B cell (primary cell): Measurements from ENCODE around the gene CD59. TPM values are rescaled to one million over a fixed set of nuclear protein-coding genes. Genes with fewer than 3 reads are reported as not detected.

ENCODE experiments used
- ATAC-seq: fragments of 200-7000 bp; cut with Tn5 transposase; one replicate; pipeline ENCODE4 v1.10.0; 2021; ENCODE audit warnings: low read depth, mild to moderate bottlenecking, moderate number of reproducible peaks, moderate library complexity
- CTCF ChIA-PET: fragments of 350-600 bp; sonication (Branson Sonifier 250); formaldehyde crosslinking; loops from one replicate; lab custom pipeline; 2021; ENCODE audit warnings: antibody characterized with exemption, inconsistent platforms; lab: Charles Lee
- POLR2A ChIA-PET: fragments of 350-600 bp; sonication (Branson Sonifier 250); formaldehyde crosslinking; loops from one replicate; lab custom pipeline; 2021; ENCODE audit warnings: antibody characterized with exemption; lab: Charles Lee
- DNase-seq: peaks from one replicate; pipeline ENCODE4 v3.0.0; 2013
- H2AFZ ChIP-seq: 2 replicates; pipeline ENCODE4 v1.6.1; 2012; ENCODE audit warnings: mild to moderate bottlenecking, low read depth, low read length; ENCODE audit not compliant: insufficient read depth, poor library complexity, severe bottlenecking
- H3K27ac ChIP-seq, 2 donors: 1 replicate in 1 of 2; 2 replicates in 1 of 2; pipeline ENCODE4 v1.5.1; 2012 to 2013; ENCODE audit warnings: low read length in 2 of 2, mild to moderate bottlenecking in 2 of 2, moderate library complexity in 1 of 2
- H3K27me3 ChIP-seq, 4 experiments: fragments of 200-600 bp in 1 of 4; sonication (generic) in 1 of 4; replicated peaks in 1 of 4; 1 replicate in 2 of 4; 2 replicates in 2 of 4; pipeline versions ENCODE4 v1.6.1 to v1.7.0; 2013 to 2016; ENCODE audit warnings: low read length in 3 of 4, mild to moderate bottlenecking in 2 of 4, mixed read lengths in 1 of 4, moderate library complexity in 1 of 4; ENCODE audit not compliant: insufficient read depth in 4 of 4, control insufficient read depth in 3 of 4; ENCODE audit errors: control extremely low read depth in 1 of 4
- H3K36me3 ChIP-seq, 2 experiments: replicated peaks in 1 of 2; 1 replicate in 1 of 2; 2 replicates in 1 of 2; pipeline versions ENCODE4 v1.6.1 to v1.7.1; 2013; ENCODE audit warnings: low read length in 1 of 2; ENCODE audit not compliant: insufficient read depth in 2 of 2, control insufficient read depth in 1 of 2; ENCODE audit errors: control extremely low read depth in 1 of 2, extremely low read depth in 1 of 2
- H3K4me1 ChIP-seq, 2 donors: fragments of 200-600 bp in 1 of 2; sonication (generic) in 1 of 2; 1 replicate in 1 of 2; 2 replicates in 1 of 2; pipeline versions ENCODE4 v1.5.1 to v1.6.1; 2013 to 2017; ENCODE audit warnings: low read length in 2 of 2; ENCODE audit not compliant: control insufficient read depth in 2 of 2, insufficient read depth in 2 of 2
- H3K4me2 ChIP-seq: replicated peaks from 2 replicates; pipeline ENCODE3; 2012; ENCODE audit warnings: mild to moderate bottlenecking, low read depth, low read length; ENCODE audit not compliant: poor library complexity, severe bottlenecking
- H3K4me3 ChIP-seq, 5 experiments: fragments of 200-600 bp in 1 of 5; sonication (generic) in 1 of 5; 1 replicate in 3 of 5; 2 replicates in 2 of 5; pipeline versions ENCODE4 v1.5.1 to v1.7.0; 2011 to 2016; ENCODE audit warnings: low read length in 4 of 5, mild to moderate bottlenecking in 4 of 5, low read depth in 2 of 5, control low read depth in 1 of 5, moderate library complexity in 1 of 5; ENCODE audit not compliant: insufficient read depth in 1 of 5; ENCODE audit errors: control extremely low read depth in 1 of 5, extremely low read depth in 1 of 5
- H3K79me2 ChIP-seq: fragments of 200-600 bp; sonication (generic); one replicate; pipeline ENCODE4 v1.6.0; 2016; ENCODE audit warnings: low read length; ENCODE audit not compliant: control insufficient read depth, insufficient read depth
- H3K9ac ChIP-seq: fragments of 200-600 bp; sonication (generic); 2 replicates; pipeline ENCODE4 v1.6.1; 2017; ENCODE audit warnings: mild to moderate bottlenecking, low read length, moderate library complexity
- H3K9me3 ChIP-seq, 3 donors: one replicate each; pipeline versions ENCODE4 v1.6.1 to v1.7.1; 2013; ENCODE audit warnings: low read length in 2 of 3; ENCODE audit not compliant: control insufficient read depth in 2 of 3, insufficient read depth in 1 of 3; ENCODE audit errors: control extremely low read depth in 1 of 3
- H4K20me1 ChIP-seq: 2 replicates; pipeline ENCODE4 v1.6.0; 2012; ENCODE audit warnings: mild to moderate bottlenecking, low read length; ENCODE audit not compliant: insufficient read depth, control insufficient read depth, poor library complexity, severe bottlenecking
- H3K27ac Mint-ChIP-seq: one replicate; pipeline ENCODE4 v1.8.0; 2021; ENCODE audit warnings: mixed read lengths
- H3K27me3 Mint-ChIP-seq: one replicate; pipeline ENCODE4 v1.8.0; 2021; ENCODE audit warnings: mixed read lengths
- H3K4me1 Mint-ChIP-seq: one replicate; pipeline ENCODE4 v1.8.0; 2021; ENCODE audit warnings: mixed read lengths
- H3K4me3 Mint-ChIP-seq: one replicate; pipeline ENCODE4 v1.8.0; 2021; ENCODE audit warnings: mixed read lengths
- H3K9me3 Mint-ChIP-seq: one replicate; pipeline ENCODE4 v1.8.0; 2022; ENCODE audit warnings: mixed read lengths; ENCODE audit not compliant: insufficient read depth
- EZH2 ChIP-seq: IDR thresholded peaks from 2 replicates; pipeline ENCODE4 v1.6.1; 2012; ENCODE audit warnings: borderline replicate concordance, low read depth, mild to moderate bottlenecking, moderate library complexity, low read length; ENCODE audit not compliant: insufficient read depth, poor library complexity, severe bottlenecking
- WGBS: methylation state at CpG from one replicate; pipeline ENCODE4 v1.1.5; 2013; ENCODE audit warnings: missing lambda C conversion rate; ENCODE audit not compliant: insufficient coverage; 5-methylcytosine and 5-hydroxymethylcytosine counted together
- intact Hi-C: fragments of 100-400 bp; cut with micrococcal nuclease; formaldehyde crosslinking; loops from one replicate; pipeline ENCODE4 v1.10.0; 2022
- polyA plus RNA-seq: library from polyadenylated mRNA; depleted of rRNA; stranded (reverse); fragments of >200 nt; gene quantifications from 2 replicates; pipeline ENCODE4 v1.2.3, GENCODE V29; 2012
- total RNA-seq, 2 donors: library from RNA; stranded (reverse); fragments of 120-200 nt in 1 of 2; gene quantifications; 1 replicate in 1 of 2; 2 replicates in 1 of 2; pipeline versions ENCODE4 v1.2.3 to v1.2.4, GENCODE V29; 2013 to 2022
- TF ChIP-seq, protein P1 (sequence below): fragments of 200-600 bp; IDR thresholded peaks from one replicate; pipeline ENCODE4 v1.8.0; 2022; ENCODE audit warnings: antibody characterized with exemption, mild to moderate bottlenecking

Gene CD59
- total and polyA plus RNA-seq, 2 donors (not counting 1 experiment from before 2014, with no cell fraction given) = 10.9 to 41.3 TPM

DNA sequence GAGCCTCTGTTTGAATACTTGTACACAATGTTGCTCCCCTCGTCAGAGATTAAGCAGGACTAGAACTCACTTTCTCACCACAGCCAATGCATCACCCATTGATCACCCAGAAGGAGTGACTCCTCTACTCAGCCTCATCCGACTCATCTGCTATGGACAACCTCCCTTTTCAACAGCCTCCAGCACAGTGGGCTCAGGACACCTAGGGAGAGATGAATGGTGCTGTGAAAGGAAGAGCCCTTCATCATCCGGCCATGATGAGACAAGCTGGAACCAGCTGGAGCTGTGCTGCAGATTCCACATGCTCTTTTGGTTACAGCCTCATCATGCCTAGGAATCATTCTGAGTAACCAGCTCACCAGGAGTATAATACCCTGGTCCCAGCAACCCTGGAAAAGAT is 51.1 kb downstream of the CD59 start:
- H3K36me3 ChIP-seq = no peaks in the 10 kb centered on the region
- 92% methylated on average over 2 of the region's 3 CpGs for WGBS
- no peak overlapping the region for H3K27ac ChIP-seq
- no peak overlapping the region for H3K4me2 ChIP-seq
- peaks cover 0 to 5% (median 3%) of the 10 kb centered on the region in 3 donors for H3K9me3 ChIP-seq
- no peak overlapping the region for H3K4me3 Mint-ChIP-seq
- TF ChIP-seq, protein P1, sequence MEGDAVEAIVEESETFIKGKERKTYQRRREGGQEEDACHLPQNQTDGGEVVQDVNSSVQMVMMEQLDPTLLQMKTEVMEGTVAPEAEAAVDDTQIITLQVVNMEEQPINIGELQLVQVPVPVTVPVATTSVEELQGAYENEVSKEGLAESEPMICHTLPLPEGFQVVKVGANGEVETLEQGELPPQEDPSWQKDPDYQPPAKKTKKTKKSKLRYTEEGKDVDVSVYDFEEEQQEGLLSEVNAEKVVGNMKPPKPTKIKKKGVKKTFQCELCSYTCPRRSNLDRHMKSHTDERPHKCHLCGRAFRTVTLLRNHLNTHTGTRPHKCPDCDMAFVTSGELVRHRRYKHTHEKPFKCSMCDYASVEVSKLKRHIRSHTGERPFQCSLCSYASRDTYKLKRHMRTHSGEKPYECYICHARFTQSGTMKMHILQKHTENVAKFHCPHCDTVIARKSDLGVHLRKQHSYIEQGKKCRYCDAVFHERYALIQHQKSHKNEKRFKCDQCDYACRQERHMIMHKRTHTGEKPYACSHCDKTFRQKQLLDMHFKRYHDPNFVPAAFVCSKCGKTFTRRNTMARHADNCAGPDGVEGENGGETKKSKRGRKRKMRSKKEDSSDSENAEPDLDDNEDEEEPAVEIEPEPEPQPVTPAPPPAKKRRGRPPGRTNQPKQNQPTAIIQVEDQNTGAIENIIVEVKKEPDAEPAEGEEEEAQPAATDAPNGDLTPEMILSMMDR = no peak
- TF ChIP-seq EZH2 = no peak
- H4K20me1 ChIP-seq = no peaks in the 10 kb centered on the region
- no peak overlapping the region for H3K9ac ChIP-seq
- no peaks in the 10 kb centered on the region for H3K4me1 ChIP-seq
- intact Hi-C loops = loop anchor here (5.0 kb wide), 1 partner anchor 323 kb away; no protein-coding TSS in a partner anchor
- ATAC-seq = no peak
- H3K27me3 ChIP-seq = peaks cover 0 to 14% (median 3%) of the 10 kb centered on the region in 4 experiments
- no peak for DNase-seq
- CTCF ChIA-PET = no interaction called here
- H3K4me3 ChIP-seq = no peak overlapping the region
- POLR2A ChIA-PET = no interaction called here
- peaks cover 54% of the 10 kb centered on the region for H3K27me3 Mint-ChIP-seq
- H3K4me1 Mint-ChIP-seq = no peaks in the 10 kb centered on the region
- no peak overlapping the region for H3K27ac Mint-ChIP-seq
- H3K9me3 Mint-ChIP-seq = peaks cover 4% of the 10 kb centered on the region
- H2AFZ ChIP-seq = no peak overlapping the region
- H3K79me2 ChIP-seq = no peaks in the 10 kb centered on the region

DNA sequence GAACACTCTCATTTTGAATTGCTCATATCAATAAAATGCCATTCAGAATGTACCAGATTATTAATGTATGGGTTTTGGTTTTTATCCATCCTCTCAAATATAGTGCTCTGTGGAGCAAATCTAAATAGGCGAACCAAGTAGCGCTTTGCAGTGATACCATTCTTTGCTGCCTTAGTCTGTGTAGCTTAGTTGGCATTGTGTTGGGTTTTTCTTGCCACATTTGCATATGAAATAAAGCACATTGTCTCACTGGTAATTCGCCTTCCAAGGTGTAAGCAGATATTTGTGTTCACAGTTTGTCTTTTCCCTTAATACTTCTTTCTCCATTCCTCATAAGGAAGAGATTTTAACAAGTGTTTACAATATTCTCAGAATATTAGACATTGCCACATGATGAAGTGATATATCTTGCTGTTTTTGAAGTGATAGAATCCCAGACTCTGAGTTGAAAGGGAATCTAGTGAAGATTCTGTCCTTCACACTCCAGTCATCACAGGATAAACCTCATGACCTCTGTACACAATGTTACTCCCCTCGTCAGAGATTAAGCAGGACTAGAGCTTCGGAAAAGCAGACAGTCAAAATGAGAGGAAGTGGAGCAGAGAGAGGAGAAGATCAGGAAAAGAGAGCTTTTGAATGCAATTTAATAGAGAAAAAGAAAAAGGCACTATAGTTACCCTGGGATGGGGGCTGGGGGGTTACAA is 52.1 kb downstream of the CD59 start:
- Mint-ChIP-seq H3K27me3 (peaks cover 58% of the 10 kb centered on the region), H3K27ac (no peak overlapping the region), H3K4me3 (no peak overlapping the region), H3K9me3 (peaks cover 4% of the 10 kb centered on the region), H3K4me1 (no peaks in the 10 kb centered on the region)
- no peaks in the 10 kb centered on the region for H3K79me2 ChIP-seq
- no peak overlapping the region for H3K4me2 ChIP-seq
- TF ChIP-seq, protein P1 = no peak
- TF ChIP-seq EZH2 = no peak
- no peak overlapping the region for H3K4me3 ChIP-seq
- H3K9me3 ChIP-seq = peaks cover 0 to 5% (median 3%) of the 10 kb centered on the region in 3 donors
- CTCF ChIA-PET = no interaction called here
- H2AFZ ChIP-seq = no peak overlapping the region
- no CpG with 5 or more reads among the region's 5 CpGs for WGBS
- peaks cover 0 to 14% (median 3%) of the 10 kb centered on the region in 4 experiments for H3K27me3 ChIP-seq
- intact Hi-C loops = no loop called here
- H4K20me1 ChIP-seq = no peaks in the 10 kb centered on the region
- no peak overlapping the region for H3K9ac ChIP-seq
- H3K36me3 ChIP-seq = no peaks in the 10 kb centered on the region
- no peak overlapping the region for H3K27ac ChIP-seq
- ATAC-seq = no peak
- no peak for DNase-seq
- H3K4me1 ChIP-seq = no peaks in the 10 kb centered on the region
- POLR2A ChIA-PET = no interaction called here
